ENCODE results near the gene ORAI2. TPM values are rescaled to one million over a fixed set of nuclear protein-coding genes. Genes with fewer than 3 reads are reported as not detected.

Gene ORAI2
- total and polyA plus RNA-seq, 2 of the 13 experiments (the other 11 are each of a cell fraction or from before 2014, with no cell fraction given), result 3.0 to 6.0 TPM

DNA sequence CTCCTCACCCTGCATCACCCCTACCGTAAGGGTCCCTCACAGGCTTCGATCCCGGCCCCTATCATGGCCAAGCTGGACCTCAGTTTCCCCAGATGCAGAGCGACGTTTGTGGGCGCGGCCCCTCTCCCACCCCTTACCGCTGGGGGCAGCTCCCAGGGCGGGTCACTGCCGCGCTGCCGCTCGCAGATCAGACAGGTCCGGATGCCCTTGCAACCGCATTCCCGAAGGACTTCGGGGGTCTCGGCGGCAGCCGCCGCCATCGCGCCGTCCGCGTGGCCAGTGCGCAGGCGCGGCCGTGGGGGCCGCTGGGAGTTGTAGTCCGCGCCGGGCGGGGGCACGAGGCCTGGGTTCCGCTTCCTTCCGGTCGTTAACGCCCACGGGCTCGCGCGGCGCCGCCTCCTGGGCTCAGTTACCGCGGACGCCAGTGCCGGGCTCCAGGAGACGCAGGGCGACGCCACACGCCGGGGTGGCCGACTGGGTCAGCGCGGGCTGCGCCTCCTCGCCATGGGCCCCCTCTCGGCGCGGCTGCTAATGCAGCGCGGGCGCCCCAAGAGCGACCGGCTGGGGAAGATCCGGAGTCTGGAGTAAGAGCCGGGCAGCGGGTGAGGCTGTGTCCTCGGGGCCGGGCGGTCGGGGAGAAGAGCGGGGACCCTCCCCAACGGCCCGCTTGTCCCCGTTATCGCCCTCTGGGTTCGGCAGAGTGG is 31.4 kb downstream of the ORAI2 start, which contains the start of the genes ALKBH4 and LRWD1 (continued):
- TF ChIP-seq RAD21 (CRISPR knock-in tag; IDR thresholded peaks at IDR 0.05) (peak; percentile 40), MLLT10 (CRISPR knock-in tag; IDR thresholded peaks at IDR 0.05) (no peak), MTF1 (CRISPR knock-in tag; IDR thresholded peaks at IDR 0.05) (no peak), MTA3 (CRISPR knock-in tag; IDR thresholded peaks at IDR 0.05) (no peak), ZNF251 (CRISPR knock-in tag; IDR thresholded peaks at IDR 0.05) (no peak), ETV5 (CRISPR knock-in tag; IDR thresholded peaks at IDR 0.05; ENCODE audit: borderline replicate concordance) (peak; percentile 96), NR2C2 (CRISPR knock-in tag; IDR thresholded peaks at IDR 0.05; ENCODE audit: borderline replicate concordance) (peak; percentile 89), ZNF614 (CRISPR knock-in tag; IDR thresholded peaks at IDR 0.05; ENCODE audit: borderline replicate concordance) (peak; percentile 23; the same call in 1 of the 2 replicates), ATF4 (CRISPR knock-in tag; IDR thresholded peaks at IDR 0.05) (no peak), PHF20 (CRISPR knock-in tag; IDR thresholded peaks at IDR 0.05) (peak; percentile 77), ZNF354B (CRISPR knock-in tag; IDR thresholded peaks at IDR 0.05) (no peak), RBM39 (IDR thresholded peaks at IDR 0.05; ENCODE audit: low read depth, low read length, poor library complexity, severe bottlenecking) (no peak), TFDP1 (CRISPR knock-in tag; IDR thresholded peaks at IDR 0.05; ENCODE audit: borderline replicate concordance) (peak; percentile 70), ZNF510 (CRISPR knock-in tag; IDR thresholded peaks at IDR 0.05; ENCODE audit: low read depth) (no peak), ZNF569 (CRISPR knock-in tag; IDR thresholded peaks at IDR 0.05; ENCODE audit: borderline replicate concordance) (no peak), SSRP1 (CRISPR knock-in tag; IDR thresholded peaks at IDR 0.05) (no peak), ZNF101 (CRISPR knock-in tag; IDR thresholded peaks at IDR 0.05; ENCODE audit: borderline replicate concordance, low read depth) (no peak), DMAP1 (CRISPR knock-in tag; IDR thresholded peaks at IDR 0.05) (0 out of 2 replicates have a peak, but pooled peaks have one; percentile 16)
- TF ChIP-seq, protein P1, sequence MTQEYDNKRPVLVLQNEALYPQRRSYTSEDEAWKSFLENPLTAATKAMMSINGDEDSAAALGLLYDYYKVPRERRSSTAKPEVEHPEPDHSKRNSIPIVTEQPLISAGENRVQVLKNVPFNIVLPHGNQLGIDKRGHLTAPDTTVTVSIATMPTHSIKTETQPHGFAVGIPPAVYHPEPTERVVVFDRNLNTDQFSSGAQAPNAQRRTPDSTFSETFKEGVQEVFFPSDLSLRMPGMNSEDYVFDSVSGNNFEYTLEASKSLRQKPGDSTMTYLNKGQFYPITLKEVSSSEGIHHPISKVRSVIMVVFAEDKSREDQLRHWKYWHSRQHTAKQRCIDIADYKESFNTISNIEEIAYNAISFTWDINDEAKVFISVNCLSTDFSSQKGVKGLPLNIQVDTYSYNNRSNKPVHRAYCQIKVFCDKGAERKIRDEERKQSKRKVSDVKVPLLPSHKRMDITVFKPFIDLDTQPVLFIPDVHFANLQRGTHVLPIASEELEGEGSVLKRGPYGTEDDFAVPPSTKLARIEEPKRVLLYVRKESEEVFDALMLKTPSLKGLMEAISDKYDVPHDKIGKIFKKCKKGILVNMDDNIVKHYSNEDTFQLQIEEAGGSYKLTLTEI (CRISPR knock-in tag; conservative IDR thresholded peaks at IDR 0.05), result no peak
- TF ChIP-seq, protein P2, sequence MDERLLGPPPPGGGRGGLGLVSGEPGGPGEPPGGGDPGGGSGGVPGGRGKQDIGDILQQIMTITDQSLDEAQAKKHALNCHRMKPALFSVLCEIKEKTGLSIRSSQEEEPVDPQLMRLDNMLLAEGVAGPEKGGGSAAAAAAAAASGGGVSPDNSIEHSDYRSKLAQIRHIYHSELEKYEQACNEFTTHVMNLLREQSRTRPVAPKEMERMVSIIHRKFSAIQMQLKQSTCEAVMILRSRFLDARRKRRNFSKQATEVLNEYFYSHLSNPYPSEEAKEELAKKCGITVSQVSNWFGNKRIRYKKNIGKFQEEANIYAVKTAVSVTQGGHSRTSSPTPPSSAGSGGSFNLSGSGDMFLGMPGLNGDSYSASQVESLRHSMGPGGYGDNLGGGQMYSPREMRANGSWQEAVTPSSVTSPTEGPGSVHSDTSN (CRISPR knock-in tag; IDR thresholded peaks at IDR 0.05), result no peak
- TF ChIP-seq, protein P3, sequence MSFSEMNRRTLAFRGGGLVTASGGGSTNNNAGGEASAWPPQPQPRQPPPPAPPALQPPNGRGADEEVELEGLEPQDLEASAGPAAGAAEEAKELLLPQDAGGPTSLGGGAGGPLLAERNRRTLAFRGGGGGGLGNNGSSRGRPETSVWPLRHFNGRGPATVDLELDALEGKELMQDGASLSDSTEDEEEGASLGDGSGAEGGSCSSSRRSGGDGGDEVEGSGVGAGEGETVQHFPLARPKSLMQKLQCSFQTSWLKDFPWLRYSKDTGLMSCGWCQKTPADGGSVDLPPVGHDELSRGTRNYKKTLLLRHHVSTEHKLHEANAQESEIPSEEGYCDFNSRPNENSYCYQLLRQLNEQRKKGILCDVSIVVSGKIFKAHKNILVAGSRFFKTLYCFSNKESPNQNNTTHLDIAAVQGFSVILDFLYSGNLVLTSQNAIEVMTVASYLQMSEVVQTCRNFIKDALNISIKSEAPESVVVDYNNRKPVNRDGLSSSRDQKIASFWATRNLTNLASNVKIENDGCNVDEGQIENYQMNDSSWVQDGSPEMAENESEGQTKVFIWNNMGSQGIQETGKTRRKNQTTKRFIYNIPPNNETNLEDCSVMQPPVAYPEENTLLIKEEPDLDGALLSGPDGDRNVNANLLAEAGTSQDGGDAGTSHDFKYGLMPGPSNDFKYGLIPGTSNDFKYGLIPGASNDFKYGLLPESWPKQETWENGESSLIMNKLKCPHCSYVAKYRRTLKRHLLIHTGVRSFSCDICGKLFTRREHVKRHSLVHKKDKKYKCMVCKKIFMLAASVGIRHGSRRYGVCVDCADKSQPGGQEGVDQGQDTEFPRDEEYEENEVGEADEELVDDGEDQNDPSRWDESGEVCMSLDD (CRISPR knock-in tag; IDR thresholded peaks at IDR 0.05; ENCODE audit: borderline replicate concordance), result no peak

Measured in HepG2 (cell line).